Caco-2 (cell line): ENCODE results near the gene COL4A2. TPM values are rescaled to one million over a fixed set of nuclear protein-coding genes. Genes with fewer than 3 reads are reported as not detected.
A peak's percentile ranks its signal among the peaks of the same experiment; 100 is the strongest.

Source experiments
- BruUV-seq: library from RNA; stranded (reverse); fragments of 400-500 nt; replicated peaks from 2 replicates; lab custom pipeline; 2021; lab: Mats Ljungman, UMichigan
- CTCF ChIA-PET: fragments of 300-600 bp; sonication (Branson Sonifier 250); formaldehyde crosslinking; loops from one replicate; lab custom pipeline; 2022; ENCODE audit warnings: antibody characterized with exemption; lab: Charles Lee
- POLR2A ChIA-PET: fragments of 300-600 bp; sonication (Branson Sonifier 250); formaldehyde crosslinking; loops from one replicate; lab custom pipeline; 2022; ENCODE audit warnings: antibody characterized with exemption; lab: Charles Lee
- DNase-seq, 2 experiments: peaks; one replicate each; pipeline versions ENCODE4 v3.0.0 to v3.0.0-alpha.2; 2020 to 2022
- H3K27me3 ChIP-seq: replicated peaks from 2 replicates; pipeline ENCODE4 v1.6.0; 2011; ENCODE audit warnings: low read length; ENCODE audit not compliant: control insufficient read depth, insufficient read depth
- H3K36me3 ChIP-seq: 2 replicates; pipeline ENCODE4 v1.5.1; 2011; ENCODE audit warnings: low read length; ENCODE audit not compliant: control insufficient read depth, insufficient read depth
- H3K4me1 ChIP-seq: fragments of 250-450 bp; sonication (Bioruptor Pico); 2 replicates; pipeline ENCODE4 v1.5.1; 2020; ENCODE audit warnings: mild to moderate bottlenecking
- H3K4me3 ChIP-seq: 2 replicates; pipeline ENCODE4 v1.5.1; 2011; ENCODE audit warnings: low read depth, mild to moderate bottlenecking, control low read depth, low read length
- H3K9me3 ChIP-seq: fragments of 250-450 bp; sonication (Bioruptor Pico); 2 replicates; pipeline ENCODE4 v1.5.1; 2020; ENCODE audit warnings: mild to moderate bottlenecking, moderate library complexity
- H3K27ac Mint-ChIP-seq: one replicate; pipeline ENCODE4 v1.8.0; 2022; ENCODE audit warnings: mixed read lengths; ENCODE audit not compliant: unreplicated experiment
- H3K27me3 Mint-ChIP-seq: one replicate; pipeline ENCODE4 v1.8.0; 2022; ENCODE audit warnings: mixed read lengths; ENCODE audit not compliant: insufficient read depth, unreplicated experiment
- H3K36me3 Mint-ChIP-seq: one replicate; pipeline ENCODE4 v1.8.0; 2022; ENCODE audit warnings: mild to moderate bottlenecking, mixed read lengths; ENCODE audit not compliant: insufficient read depth, unreplicated experiment
- H3K4me1 Mint-ChIP-seq: one replicate; pipeline ENCODE4 v1.8.0; 2022; ENCODE audit warnings: low read depth, mixed read lengths; ENCODE audit not compliant: unreplicated experiment
- H3K4me3 Mint-ChIP-seq: one replicate; pipeline ENCODE4 v1.8.0; 2022; ENCODE audit warnings: mild to moderate bottlenecking, moderate library complexity, mixed read lengths; ENCODE audit not compliant: unreplicated experiment
- H3K9me3 Mint-ChIP-seq: one replicate; pipeline ENCODE4 v1.8.0; 2022; ENCODE audit warnings: mixed read lengths; ENCODE audit not compliant: unreplicated experiment
- intact Hi-C: fragments of 100-400 bp; cut with micrococcal nuclease; formaldehyde crosslinking; loops from one replicate; pipeline ENCODE4 v1.10.0; 2022; ENCODE audit not compliant: unreplicated experiment
- total RNA-seq: library from RNA; stranded (reverse); gene quantifications from 2 replicates; pipeline ENCODE4 v1.2.3, GENCODE V29; 2022
- TF ChIP-seq, protein P1 (sequence below), 2 experiments: fragments of 200-600 bp in 1 of 2; IDR thresholded peaks; 1 replicate in 1 of 2; 2 replicates in 1 of 2; pipeline versions ENCODE4 v1.5.1 to v1.8.0; 2011 to 2022; ENCODE audit warnings: antibody characterized with exemption in 1 of 2, control low read depth in 1 of 2, inconsistent platforms in 1 of 2, low read depth in 1 of 2, low read length in 1 of 2, mild to moderate bottlenecking in 1 of 2, moderate library complexity in 1 of 2; ENCODE audit not compliant: insufficient read depth in 1 of 2, severe bottlenecking in 1 of 2, unreplicated experiment in 1 of 2

The COL4A2 gene
- total RNA-seq, 1 experiment from 2014 or later: 19.2 TPM

DNA sequence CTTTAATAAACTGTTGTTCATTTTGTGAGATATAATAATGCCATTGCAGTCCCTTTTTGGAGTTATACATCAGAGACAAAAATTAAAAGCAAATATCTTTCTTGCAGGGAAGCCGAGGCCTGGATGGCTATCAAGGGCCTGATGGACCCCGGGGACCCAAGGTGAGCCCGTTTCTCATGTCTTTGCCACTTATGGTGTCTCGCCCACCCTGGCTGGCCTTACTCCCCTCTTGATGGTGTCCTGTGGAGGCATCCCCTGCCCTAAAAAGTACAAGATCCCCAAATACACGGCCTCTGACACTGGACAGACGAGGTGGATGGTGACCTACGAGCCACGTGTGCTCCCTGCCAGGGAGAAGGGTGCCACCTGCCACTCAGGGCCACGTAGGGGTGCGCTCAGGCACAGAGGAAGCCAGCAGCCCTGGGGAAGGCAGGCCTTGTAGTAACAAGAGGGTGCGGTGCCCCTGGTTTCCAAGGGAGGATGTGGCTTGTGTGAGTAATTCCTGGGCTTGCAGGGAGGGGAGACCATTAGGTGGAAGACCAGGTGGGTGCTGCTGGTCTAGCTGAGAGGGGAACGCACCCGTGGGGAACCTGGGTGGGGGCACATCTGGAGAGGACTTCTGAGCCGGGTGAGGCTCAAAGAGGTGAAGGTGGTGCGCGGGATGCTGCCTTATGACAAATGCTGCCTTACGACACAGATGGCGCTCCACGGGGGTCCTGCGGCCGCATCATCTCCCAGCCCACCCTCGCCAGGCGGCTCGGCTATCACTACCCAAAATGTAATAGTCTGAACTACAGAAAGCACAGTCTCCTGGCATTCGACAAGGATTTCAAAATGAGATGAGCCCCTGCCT is 138.9 kb downstream of the COL4A2 start:
- no peak overlapping the region for H3K4me3 Mint-ChIP-seq
- Histone ChIP-seq H3K27me3 (no peaks in the 10 kb centered on the region), H3K36me3 (no peaks in the 10 kb centered on the region), H3K4me1 (peaks cover 77% of the 10 kb centered on the region), H3K9me3 (no peaks in the 10 kb centered on the region), H3K4me3 (no peak overlapping the region)
- intact Hi-C loops: no loop called here
- no peak for DNase-seq
- peak overlapping the region; percentile 89 for H3K27ac Mint-ChIP-seq
- no TSS peak for BruUV-seq
- ChIA-PET POLR2A (no interaction called here), CTCF (no interaction called here)
- H3K36me3 Mint-ChIP-seq: peaks cover 14% of the 10 kb centered on the region
- H3K9me3 Mint-ChIP-seq: no peaks in the 10 kb centered on the region
- no peaks in the 10 kb centered on the region for H3K27me3 Mint-ChIP-seq
- TF ChIP-seq, protein P1, sequence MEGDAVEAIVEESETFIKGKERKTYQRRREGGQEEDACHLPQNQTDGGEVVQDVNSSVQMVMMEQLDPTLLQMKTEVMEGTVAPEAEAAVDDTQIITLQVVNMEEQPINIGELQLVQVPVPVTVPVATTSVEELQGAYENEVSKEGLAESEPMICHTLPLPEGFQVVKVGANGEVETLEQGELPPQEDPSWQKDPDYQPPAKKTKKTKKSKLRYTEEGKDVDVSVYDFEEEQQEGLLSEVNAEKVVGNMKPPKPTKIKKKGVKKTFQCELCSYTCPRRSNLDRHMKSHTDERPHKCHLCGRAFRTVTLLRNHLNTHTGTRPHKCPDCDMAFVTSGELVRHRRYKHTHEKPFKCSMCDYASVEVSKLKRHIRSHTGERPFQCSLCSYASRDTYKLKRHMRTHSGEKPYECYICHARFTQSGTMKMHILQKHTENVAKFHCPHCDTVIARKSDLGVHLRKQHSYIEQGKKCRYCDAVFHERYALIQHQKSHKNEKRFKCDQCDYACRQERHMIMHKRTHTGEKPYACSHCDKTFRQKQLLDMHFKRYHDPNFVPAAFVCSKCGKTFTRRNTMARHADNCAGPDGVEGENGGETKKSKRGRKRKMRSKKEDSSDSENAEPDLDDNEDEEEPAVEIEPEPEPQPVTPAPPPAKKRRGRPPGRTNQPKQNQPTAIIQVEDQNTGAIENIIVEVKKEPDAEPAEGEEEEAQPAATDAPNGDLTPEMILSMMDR (IDR thresholded peaks at IDR 0.05; ENCODE audit: insufficient read depth in 1 of 2, low read depth in 1 of 2, low read length in 1 of 2, severe bottlenecking in 1 of 2, unreplicated experiment in 1 of 2): no peak
- H3K4me1 Mint-ChIP-seq: peaks cover 36% of the 10 kb centered on the region

DNA sequence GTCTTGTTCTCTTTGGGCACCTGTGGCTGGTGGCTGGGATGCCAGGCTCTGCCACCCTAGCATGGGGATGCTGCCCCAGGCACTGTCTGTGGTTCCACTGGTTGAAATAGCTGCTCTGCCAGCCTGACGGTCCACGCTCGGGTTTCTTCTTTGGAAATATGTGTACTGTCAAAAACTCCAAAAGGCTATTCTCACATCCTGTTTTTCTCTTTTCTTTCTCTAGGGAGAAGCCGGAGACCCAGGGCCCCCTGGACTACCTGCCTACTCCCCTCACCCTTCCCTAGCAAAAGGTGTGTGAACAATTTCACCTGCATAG is 139.4 kb downstream of the COL4A2 start:
- Histone ChIP-seq H3K4me3 (no peak overlapping the region), H3K4me1 (peaks cover 71% of the 10 kb centered on the region), H3K9me3 (no peaks in the 10 kb centered on the region), H3K36me3 (no peaks in the 10 kb centered on the region), H3K27me3 (no peaks in the 10 kb centered on the region)
- intact Hi-C loops: no loop called here
- H3K27ac Mint-ChIP-seq: peak overlapping the region; percentile 89
- no TSS peak for BruUV-seq
- no peak overlapping the region for H3K4me3 Mint-ChIP-seq
- H3K27me3 Mint-ChIP-seq: no peaks in the 10 kb centered on the region
- peaks cover 14% of the 10 kb centered on the region for H3K36me3 Mint-ChIP-seq
- TF ChIP-seq, protein P1 (IDR thresholded peaks at IDR 0.05; ENCODE audit: insufficient read depth in 1 of 2, low read depth in 1 of 2, low read length in 1 of 2, severe bottlenecking in 1 of 2, unreplicated experiment in 1 of 2): no peak
- CTCF ChIA-PET: no interaction called here
- H3K9me3 Mint-ChIP-seq: no peaks in the 10 kb centered on the region
- H3K4me1 Mint-ChIP-seq: peaks cover 41% of the 10 kb centered on the region
- DNase-seq: no peak
- POLR2A ChIA-PET: no interaction called here

DNA sequence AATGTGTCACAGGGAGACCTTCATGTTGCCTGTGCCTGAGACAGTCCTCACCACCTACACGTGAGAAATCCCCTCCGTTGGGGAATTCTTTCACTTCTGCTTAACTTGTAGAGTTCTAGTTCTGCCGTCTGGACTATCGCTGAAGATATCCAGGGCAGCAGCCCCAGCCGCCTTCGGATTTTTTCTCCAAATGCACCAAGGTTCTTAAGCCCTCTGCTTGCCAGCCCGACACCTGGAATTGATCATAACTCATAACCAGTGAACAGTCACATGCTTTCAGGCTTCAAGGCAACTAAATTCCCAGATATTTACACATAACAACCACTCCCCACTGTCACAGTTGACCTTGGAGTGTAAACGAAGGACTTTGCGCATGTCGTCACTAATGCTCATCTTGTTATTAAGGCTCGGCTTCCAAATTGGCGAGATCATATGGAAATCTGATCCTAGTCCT is 140.0 kb downstream of the COL4A2 start:
- peaks cover 14% of the 10 kb centered on the region for H3K36me3 Mint-ChIP-seq
- POLR2A ChIA-PET: no interaction called here
- H3K4me3 Mint-ChIP-seq: peak overlapping the region; percentile 60
- H3K4me1 Mint-ChIP-seq: peaks cover 42% of the 10 kb centered on the region
- no peaks in the 10 kb centered on the region for H3K9me3 Mint-ChIP-seq
- DNase-seq: no peak
- no peaks in the 10 kb centered on the region for H3K27me3 ChIP-seq
- no peaks in the 10 kb centered on the region for H3K36me3 ChIP-seq
- intact Hi-C loops: no loop called here
- H3K4me3 ChIP-seq: no peak overlapping the region
- H3K27ac Mint-ChIP-seq: peak overlapping the region; percentile 89
- CTCF ChIA-PET: no interaction called here
- no TSS peak for BruUV-seq
- H3K4me1 ChIP-seq: peaks cover 65% of the 10 kb centered on the region
- TF ChIP-seq, protein P1 (IDR thresholded peaks at IDR 0.05; ENCODE audit: insufficient read depth in 1 of 2, low read depth in 1 of 2, low read length in 1 of 2, severe bottlenecking in 1 of 2, unreplicated experiment in 1 of 2): no peak
- no peaks in the 10 kb centered on the region for H3K27me3 Mint-ChIP-seq
- H3K9me3 ChIP-seq: no peaks in the 10 kb centered on the region
